OCI-LY3 (cell line): ENCODE measurements around the gene SF3B5.

Experiments
- EZH2phosphoT487 ChIP-seq: fragments of 200-600 bp; shearing (Covaris generic); IDR thresholded peaks from 2 replicates; pipeline ENCODE4 v1.6.1; 2018; ENCODE audit warnings: antibody characterized with exemption, mixed run types, low read depth
- TF ChIP-seq, protein P1 (sequence below): fragments of 200-600, 300-600 bp; sonication (generic); IDR thresholded peaks from 2 replicates; pipeline ENCODE4 v1.5.1; 2014; ENCODE audit warnings: antibody characterized with exemption, low read length, low read depth

- TF ChIP-seq, protein P1, sequence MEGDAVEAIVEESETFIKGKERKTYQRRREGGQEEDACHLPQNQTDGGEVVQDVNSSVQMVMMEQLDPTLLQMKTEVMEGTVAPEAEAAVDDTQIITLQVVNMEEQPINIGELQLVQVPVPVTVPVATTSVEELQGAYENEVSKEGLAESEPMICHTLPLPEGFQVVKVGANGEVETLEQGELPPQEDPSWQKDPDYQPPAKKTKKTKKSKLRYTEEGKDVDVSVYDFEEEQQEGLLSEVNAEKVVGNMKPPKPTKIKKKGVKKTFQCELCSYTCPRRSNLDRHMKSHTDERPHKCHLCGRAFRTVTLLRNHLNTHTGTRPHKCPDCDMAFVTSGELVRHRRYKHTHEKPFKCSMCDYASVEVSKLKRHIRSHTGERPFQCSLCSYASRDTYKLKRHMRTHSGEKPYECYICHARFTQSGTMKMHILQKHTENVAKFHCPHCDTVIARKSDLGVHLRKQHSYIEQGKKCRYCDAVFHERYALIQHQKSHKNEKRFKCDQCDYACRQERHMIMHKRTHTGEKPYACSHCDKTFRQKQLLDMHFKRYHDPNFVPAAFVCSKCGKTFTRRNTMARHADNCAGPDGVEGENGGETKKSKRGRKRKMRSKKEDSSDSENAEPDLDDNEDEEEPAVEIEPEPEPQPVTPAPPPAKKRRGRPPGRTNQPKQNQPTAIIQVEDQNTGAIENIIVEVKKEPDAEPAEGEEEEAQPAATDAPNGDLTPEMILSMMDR: no peak
- no peak for TF ChIP-seq EZH2phosphoT487
These were observed at the start of gene SF3B5 for GRCh38 chr6:144095134-144096002.
